ENCODE measurements around the gene NFE2.

DNA sequence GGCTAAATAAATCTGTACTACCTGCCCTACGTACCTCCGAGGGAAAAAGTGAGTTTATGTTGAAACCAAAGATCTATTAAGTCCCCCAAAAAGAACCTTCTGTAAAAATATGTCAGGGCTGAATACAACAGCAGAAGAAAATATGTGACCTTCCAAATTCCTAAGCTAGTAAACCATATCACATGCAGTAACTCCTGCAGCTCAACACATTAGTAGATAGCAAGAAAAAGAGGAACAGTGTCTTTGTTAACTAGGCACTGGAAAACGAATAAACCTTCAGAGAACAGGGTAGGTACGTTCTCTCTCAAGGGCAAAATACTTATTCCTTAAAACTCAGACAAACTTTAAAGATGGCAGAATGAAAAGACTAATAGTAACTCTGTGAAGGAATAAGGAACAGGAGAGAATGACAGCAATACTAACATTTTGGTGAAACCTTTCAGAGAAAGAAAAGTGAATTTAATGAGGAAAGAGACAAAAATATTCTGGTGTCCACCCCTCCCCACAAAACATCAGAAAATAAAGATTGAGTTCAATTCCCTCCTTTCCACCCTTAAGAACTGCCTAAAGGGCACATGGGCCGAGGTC is 38.9 kb downstream of the NFE2 start:
- TF ChIP-seq SNAI2 (CRISPR knock-in tag; IDR thresholded peaks at IDR 0.05) = no peak
- TF ChIP-seq, protein P1, sequence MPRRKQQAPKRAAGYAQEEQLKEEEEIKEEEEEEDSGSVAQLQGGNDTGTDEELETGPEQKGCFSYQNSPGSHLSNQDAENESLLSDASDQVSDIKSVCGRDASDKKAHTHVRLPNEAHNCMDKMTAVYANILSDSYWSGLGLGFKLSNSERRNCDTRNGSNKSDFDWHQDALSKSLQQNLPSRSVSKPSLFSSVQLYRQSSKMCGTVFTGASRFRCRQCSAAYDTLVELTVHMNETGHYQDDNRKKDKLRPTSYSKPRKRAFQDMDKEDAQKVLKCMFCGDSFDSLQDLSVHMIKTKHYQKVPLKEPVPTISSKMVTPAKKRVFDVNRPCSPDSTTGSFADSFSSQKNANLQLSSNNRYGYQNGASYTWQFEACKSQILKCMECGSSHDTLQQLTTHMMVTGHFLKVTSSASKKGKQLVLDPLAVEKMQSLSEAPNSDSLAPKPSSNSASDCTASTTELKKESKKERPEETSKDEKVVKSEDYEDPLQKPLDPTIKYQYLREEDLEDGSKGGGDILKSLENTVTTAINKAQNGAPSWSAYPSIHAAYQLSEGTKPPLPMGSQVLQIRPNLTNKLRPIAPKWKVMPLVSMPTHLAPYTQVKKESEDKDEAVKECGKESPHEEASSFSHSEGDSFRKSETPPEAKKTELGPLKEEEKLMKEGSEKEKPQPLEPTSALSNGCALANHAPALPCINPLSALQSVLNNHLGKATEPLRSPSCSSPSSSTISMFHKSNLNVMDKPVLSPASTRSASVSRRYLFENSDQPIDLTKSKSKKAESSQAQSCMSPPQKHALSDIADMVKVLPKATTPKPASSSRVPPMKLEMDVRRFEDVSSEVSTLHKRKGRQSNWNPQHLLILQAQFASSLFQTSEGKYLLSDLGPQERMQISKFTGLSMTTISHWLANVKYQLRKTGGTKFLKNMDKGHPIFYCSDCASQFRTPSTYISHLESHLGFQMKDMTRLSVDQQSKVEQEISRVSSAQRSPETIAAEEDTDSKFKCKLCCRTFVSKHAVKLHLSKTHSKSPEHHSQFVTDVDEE (CRISPR knock-in tag; IDR thresholded peaks at IDR 0.05) = no peak
- TF ChIP-seq, protein P2, sequence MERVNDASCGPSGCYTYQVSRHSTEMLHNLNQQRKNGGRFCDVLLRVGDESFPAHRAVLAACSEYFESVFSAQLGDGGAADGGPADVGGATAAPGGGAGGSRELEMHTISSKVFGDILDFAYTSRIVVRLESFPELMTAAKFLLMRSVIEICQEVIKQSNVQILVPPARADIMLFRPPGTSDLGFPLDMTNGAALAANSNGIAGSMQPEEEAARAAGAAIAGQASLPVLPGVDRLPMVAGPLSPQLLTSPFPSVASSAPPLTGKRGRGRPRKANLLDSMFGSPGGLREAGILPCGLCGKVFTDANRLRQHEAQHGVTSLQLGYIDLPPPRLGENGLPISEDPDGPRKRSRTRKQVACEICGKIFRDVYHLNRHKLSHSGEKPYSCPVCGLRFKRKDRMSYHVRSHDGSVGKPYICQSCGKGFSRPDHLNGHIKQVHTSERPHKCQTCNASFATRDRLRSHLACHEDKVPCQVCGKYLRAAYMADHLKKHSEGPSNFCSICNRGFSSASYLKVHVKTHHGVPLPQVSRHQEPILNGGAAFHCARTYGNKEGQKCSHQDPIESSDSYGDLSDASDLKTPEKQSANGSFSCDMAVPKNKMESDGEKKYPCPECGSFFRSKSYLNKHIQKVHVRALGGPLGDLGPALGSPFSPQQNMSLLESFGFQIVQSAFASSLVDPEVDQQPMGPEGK (CRISPR knock-in tag; IDR thresholded peaks at IDR 0.05; ENCODE audit: borderline replicate concordance) = no peak
- no peak for TF ChIP-seq ESRRG (CRISPR knock-in tag; IDR thresholded peaks at IDR 0.05)
- TF ChIP-seq ZFP3 (CRISPR knock-in tag; IDR thresholded peaks at IDR 0.05) = no peak
- no peak for TF ChIP-seq ISL1 (CRISPR knock-in tag; IDR thresholded peaks at IDR 0.05)
- TF ChIP-seq ARNTL (CRISPR knock-in tag; IDR thresholded peaks at IDR 0.05; ENCODE audit: borderline replicate concordance, low read depth) = no peak
- TF ChIP-seq, protein P3, sequence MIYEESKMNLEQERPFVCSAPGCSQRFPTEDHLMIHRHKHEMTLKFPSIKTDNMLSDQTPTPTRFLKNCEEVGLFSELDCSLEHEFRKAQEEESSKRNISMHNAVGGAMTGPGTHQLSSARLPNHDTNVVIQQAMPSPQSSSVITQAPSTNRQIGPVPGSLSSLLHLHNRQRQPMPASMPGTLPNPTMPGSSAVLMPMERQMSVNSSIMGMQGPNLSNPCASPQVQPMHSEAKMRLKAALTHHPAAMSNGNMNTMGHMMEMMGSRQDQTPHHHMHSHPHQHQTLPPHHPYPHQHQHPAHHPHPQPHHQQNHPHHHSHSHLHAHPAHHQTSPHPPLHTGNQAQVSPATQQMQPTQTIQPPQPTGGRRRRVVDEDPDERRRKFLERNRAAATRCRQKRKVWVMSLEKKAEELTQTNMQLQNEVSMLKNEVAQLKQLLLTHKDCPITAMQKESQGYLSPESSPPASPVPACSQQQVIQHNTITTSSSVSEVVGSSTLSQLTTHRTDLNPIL (CRISPR knock-in tag; IDR thresholded peaks at IDR 0.05; ENCODE audit: low read depth) = no peak
